HG02852 (cell line): ENCODE data around the gene DCC.
"Not testable (repeated sequence)": the region's sequence is repeated elsewhere in the genome, so short reads cannot be mapped to it uniquely, and the experiment has no call there.

Source experiments
- ATAC-seq: cut with Tn5 transposase; IDR thresholded peaks from one replicate; pipeline ENCODE4 v1.9.1; 2021; ENCODE audit warnings: mild to moderate bottlenecking, moderate library complexity; ENCODE audit not compliant: unreplicated experiment

Gene DCC

DNA sequence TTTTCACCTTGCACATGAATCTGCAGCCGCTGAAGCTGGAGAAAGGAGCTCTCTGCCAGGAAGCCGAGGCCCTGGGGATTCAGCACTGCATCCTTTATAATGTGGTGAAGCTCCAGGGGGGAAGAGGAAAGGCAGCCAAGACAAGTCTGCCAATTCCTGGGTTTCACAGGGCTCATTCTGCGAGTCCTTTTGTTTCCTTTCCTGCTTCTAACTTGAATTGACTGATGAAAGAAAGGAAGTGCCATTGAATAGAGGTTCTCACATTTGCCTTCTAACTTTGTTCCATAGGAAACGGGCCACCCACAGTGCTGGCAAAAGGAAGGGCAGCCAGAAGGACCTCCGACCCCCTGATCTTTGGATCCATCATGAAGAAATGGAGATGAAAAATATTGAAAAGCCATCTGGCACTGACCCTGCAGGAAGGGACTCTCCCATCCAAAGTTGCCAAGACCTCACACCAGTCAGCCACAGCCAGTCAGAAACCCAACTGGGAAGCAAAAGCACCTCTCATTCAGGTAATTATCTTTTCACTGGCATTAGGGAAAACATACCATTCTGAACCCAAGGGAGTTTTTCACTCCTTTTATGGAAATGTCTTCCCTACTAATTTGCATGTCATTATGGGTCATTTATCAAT, 1119.1 kb downstream of the DCC start:
- ATAC-seq: no peak

DNA sequence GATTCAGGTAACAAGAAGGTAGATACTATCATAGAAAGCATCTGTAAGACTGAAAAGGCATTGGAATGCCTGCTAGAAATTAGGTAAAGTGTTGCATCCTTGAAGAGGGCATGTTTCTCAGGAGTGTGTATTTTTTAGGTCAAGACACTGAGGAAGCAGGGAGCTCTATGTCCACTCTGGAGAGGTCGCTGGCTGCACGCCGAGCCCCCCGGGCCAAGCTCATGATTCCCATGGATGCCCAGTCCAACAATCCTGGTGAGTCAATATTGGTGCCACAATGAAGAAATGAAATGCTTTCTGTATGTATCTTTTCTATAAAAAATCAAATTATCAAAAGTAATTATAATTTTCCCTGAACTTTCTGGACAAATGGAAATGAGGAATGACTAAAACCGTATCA, 1127.8 kb downstream of the DCC start:
- ATAC-seq: no peak

DNA sequence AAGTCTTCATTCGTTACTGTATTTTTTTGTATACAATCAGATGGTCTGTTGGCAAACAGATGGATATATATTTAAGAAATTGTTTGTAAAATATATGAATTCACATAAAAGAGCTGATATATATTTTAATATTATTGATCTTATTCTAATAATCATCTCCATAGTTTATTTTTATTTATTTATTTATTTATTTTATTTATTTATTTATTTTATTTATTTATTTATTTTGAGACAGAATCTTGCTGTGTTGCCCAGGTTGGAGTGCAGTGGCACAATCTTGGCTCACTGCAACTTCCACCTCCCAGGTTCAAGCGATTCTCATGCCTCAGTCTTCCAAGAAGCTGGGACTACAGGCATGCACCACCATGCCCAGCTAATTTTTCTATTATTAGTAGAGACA, 1128.2 kb downstream of the DCC start:
- ATAC-seq: not testable (repeated sequence)

DNA sequence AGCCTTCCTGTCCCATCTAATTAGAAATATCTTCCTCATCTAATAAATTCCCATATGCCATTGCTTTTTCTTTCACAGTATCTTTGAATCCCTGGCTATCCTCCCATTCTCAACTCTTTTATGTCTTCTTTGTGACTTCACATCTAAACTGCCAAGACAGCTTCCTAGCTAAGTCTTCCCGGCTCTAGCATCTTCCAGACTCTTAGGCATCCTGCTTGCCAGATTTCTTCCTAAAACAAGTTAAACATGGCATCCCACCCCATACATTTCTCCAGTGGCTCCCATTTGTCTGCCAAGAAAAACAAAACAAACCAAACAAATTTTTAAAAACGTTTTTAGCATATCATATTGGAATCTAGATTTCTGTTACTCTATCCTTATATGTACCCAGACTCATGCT, 1132.5 kb downstream of the DCC start:
- ATAC-seq: no peak

GRCh38 chr18:53478155-53478554, 1138.2 kb downstream of the DCC start:
- ATAC-seq: no peak

DNA sequence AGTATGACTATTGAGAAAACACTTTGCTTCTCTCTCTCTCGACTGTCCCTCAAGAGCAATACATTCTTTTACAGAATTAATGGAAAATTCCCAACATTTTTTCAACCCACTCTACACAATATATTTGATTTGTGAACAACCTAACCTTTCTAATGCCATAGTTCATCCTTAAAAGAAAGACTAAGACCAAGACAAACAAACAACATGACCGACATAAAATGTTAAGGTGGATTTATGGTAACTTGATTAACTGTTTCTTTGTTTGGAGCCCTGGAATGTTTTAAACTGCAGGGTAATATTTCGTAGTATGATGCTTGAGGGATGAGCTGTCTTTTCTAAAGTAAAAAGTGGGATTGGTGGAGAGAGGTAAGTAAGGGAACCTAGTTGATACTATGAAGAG, 1146.3 kb downstream of the DCC start:
- no peak for ATAC-seq

GRCh38 chr18:53489266-53489665, 1149.3 kb downstream of the DCC start:
- no peak for ATAC-seq

- ATAC-seq: no peak
These were observed 1150.0 kb downstream of the DCC start for GRCh38 chr18:53490019-53490418.

DNA sequence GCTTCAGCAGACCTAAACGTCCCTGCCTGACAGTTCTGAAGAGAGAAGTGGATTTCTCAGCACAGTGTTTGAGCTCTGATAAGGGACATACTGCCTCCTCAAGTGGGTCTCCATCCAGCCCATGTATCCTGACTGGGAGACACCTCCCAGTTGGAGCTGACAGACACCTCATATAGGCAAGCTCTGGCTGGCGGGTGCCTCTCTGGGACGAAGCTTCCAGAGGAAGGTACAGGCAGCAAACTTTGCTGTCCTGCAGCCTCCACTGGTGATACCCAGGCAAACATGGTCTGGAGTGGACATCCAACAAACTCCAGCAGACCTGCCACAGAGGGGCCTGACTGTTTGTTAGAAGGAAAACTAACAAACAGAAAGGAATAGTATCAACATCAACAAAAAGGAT, 1156.0 kb downstream of the DCC start:
- ATAC-seq: no peak

GRCh38 chr18:53503914-53504441, 1164.0 kb downstream of the DCC start:
- no peak for ATAC-seq

DNA sequence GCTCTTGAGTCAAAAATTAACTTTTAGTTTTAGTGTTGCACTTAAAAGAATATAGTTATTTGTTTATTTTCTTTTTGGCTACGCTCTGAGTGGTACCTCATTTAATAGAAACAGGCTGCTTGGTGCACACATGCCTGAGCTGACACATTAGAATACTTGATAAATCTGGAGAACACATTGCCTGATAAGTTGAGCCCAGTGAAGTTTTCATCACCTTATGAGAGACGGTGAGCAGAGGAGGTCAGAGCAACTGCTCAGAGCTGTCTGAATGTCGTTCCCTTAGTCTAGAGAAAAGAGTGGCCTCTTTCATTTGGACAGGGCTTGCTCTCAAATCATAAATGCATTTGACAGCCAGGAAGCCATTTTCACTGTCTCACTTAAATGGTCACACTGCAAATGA, 1168.5 kb downstream of the DCC start:
- ATAC-seq: no peak

DNA sequence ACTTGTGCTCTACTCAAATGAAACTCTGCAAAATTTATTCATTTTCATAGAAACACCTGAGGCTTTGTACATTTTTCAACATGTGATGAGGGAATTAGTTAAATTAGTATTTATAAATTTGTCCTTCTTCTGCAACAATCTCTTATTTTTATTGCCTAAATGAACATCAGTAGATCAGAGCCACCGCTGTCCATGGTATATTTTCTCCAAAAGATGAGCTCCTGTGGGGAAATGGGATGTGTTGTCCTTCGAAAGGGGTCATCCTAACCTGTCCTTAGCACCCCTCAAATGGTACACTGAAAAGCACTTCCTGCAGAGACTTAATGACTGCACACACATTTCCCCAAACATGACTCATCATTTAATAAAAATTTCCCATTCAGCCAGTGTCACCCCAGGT, 1169.9 kb downstream of the DCC start:
- ATAC-seq: no peak

- ATAC-seq: not testable (repeated sequence)
These were observed 1171.7 kb downstream of the DCC start for GRCh38 chr18:53511725-53512124.

- no peak for ATAC-seq
These were observed 1181.1 kb downstream of the DCC start for GRCh38 chr18:53521068-53521467.

DNA sequence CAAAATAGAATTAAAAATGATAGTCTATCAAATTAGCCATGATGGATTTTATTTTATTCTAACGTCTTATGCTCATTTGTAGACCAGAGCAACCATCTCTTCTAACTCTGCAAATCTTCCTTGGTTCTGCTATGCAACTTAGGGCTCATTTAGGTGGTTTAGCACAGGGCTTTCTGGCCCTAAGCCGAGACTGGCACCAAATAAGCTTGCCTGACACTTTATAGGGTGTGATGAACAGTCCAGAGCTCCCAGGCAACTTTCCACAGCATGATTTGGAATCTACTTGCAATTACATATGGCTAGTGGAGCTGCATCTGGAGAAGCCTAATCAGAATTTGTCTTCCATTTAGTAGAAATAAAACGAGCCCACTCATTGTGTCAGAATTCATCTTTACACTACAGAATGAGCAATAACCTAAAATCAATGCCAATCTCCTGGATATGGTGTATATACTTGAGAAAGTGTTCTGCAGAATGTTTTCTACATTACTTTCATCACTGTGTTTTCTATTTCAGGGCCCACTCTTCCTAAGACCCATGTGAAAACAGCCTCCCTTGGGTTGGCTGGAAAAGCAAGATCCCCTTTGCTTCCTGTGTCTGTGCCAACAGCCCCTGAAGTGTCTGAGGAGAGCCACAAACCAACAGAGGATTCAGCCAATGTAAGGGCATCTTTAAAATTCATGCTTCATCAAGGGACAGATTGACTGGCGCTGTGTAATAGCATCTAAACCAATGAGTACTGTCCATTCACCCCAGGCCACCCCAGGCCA, 1186.3 kb downstream of the DCC start:
- no peak for ATAC-seq

DNA sequence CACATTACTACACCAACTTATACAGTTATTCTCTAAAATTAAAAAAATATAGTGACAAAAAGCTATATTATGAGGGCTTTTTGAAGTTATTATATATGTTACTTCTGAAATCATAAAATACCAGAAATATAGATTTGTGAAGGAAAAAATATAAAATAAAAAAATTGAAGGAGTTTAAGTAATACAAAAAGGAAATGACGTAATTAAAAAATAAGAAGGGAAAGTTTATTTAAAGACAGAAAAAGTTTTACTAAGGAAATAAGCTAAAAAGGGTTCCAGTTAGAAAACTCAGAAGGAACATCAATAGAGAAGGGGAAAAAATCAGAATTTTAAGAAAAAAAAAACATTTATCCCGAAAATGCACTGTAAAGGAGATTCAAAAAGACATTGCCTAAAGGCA, 1187.4 kb downstream of the DCC start:
- no peak for ATAC-seq

DNA sequence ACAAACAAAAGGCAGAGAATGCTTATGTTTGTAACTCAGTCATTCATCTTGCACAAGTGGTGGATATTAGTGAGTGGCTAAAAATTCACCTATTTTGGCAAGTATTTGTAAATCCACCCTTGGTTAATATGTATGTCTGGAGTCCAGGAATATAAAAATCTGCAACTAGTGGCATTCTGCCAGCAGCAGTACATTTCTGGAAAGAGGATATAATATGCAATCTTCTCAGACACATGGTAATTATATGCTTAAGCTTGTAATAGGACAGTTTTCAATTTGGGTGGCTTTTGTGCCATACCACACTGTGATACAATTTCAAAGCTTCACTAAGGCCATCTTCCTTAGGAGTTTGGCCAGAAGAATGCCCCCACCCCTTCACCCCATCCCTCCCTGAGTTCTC, 1191.2 kb downstream of the DCC start:
- no peak for ATAC-seq

GRCh38 chr18:53531896-53532295, 1191.9 kb downstream of the DCC start:
- no peak for ATAC-seq

- ATAC-seq: no peak
These were observed 1194.2 kb downstream of the DCC start for GRCh38 chr18:53534203-53534602.

DNA sequence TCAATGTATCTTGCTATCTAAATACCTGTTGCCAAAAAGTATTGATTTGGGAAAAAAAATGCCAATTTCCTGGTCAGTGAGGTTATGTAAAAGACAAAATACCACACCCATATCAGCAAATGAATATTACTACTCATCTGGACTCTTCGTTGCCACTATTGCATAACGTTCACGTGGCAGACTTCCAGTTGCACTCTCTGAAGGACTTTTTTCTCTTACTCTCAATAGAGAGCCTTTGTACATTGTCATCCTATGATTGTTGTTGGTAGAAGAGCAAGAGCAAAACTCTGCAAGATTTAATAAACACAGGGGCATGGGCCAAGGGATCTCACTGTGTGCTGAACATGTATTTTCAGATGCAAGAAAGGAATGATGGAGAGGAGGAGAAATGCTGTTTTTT, 1194.7 kb downstream of the DCC start:
- no peak for ATAC-seq

- ATAC-seq: no peak
These were observed 1196.9 kb downstream of the DCC start for GRCh38 chr18:53536908-53537307.

- no peak for ATAC-seq
These were observed 1201.9 kb downstream of the DCC start for GRCh38 chr18:53541924-53542323.
